Pons (tissue), 1 donor: Measurements from ENCODE around the gene LDLRAD3.

ENCODE experiments used
- DNase-seq: peaks from one replicate; pipeline ENCODE4 v3.0.0-alpha.2; 2016; ENCODE audit warnings: low spot score

LDLRAD3 gene

DNA sequence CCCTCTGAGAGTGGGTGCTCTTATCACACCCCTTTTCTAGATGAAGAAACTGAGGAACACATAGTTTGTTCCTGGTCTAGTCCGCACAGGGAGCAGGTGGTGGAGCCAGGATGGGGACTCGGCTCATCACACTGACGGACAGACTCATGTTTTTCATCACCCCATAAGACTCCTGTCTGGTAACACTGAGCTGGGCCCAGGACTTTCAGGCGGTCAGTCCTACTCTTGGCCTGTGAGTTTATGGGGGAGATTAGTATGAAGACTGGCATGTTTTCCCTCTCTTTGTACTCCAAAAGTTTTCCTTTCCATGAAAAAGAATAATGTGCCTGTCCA lies 160.8 kb downstream of the LDLRAD3 start:
- DNase-seq, result no peak

DNA sequence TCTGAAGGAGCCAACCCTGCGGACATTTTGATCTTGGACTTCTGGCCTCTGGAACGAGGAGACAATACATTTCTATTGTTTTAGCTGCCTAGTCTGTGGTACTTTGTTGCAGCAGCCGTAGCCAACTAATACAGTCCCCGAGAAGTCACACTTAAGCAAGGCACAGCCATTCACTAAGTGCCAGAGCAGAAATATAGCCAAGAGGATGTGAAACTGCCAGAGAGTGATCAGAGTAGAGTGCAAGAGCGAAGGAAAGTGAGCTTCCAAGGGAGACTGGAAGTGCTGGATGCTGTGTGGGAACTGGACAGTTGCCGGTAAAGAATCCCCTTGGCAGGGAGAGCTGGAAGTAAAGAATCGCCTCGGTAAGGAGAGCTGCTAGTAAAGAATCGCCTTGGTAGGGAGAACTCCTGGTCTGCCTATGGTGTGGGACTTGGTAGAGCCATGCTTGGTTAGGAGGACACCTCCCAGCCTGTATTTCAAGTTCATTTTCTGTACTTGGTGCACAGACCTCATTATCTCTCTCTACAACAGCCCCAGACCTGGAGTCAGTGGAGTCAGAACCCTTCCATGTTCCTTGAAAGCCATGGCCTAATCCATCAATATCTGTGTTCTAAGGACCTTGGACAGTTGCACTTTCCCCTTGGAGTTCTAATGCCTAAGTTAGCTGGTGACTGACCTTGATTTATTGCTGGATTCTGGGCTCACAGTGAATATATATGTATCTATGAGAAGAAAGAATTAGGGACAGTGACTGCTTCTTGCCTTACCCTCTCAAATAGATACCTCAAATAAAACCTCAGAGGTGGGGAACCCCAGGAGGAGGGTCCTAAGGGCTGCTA lies 162.1 kb downstream of the LDLRAD3 start:
- DNase-seq, result peak; percentile 56

DNA sequence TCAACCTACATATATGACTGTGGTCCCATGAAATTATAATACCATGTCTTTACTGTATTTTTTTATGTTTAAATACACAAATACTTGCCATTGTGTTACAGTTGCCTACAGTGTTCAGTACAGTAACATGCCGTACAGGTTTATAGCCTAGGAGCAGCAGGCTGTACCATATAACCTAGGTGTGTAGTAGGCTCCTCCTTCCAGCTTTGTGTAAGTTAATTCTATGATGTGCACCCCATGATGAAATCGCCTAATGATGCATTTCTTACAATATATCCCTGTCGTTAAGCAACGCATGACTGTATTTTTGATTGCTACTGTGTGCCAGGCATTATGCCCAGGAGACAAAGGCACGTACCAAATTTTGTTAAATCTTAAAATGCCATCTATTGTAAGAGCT lies 163.7 kb downstream of the LDLRAD3 start:
- no peak for DNase-seq

DNA sequence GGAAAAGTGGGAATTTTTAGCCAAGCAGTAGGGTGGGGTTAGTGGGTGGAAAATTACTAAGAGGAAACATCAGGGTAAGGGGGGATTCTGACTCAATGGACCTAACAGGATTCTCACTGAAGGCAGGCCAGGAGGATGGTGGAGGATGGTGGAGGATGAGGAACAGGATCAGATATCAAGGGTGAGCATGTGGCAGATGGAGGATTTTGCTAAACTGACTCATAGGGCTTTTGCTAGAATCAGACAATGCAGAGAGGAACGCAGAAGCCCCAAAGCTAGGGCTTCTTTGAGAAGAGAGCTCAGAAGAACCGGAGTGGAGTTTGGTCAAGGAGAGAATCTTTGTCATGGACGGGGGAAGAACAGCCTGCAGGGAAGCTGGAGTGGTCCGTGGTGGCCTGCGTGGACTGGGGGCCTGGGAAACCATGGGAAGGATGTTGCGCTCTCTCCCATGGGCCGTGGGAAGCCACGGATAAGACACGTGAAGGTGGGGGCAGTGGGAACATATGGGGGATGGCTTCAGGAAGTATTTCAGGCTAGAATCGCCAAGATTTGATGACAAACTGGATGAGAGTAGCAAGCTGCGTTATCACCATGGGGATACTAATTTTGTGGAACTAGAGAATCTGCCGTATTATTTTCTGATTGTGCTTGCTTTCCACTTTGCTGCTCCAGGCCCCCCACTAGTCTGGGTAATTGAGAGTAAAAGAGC lies 165.2 kb downstream of the LDLRAD3 start:
- DNase-seq, result no peak

DNA sequence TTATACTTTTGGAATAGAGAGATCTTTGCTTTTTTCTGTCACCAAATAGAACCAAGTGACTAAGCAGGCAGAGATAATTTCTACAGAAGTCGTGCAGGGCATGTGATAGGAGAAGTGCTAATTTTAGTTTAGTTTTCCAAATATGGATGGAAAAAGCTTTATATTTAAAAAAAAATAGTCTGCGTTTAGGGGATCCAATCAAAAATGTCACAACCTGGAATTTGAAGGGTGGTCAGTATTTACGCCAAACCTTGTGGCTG lies 165.7 kb downstream of the LDLRAD3 start:
- no peak for DNase-seq

DNA sequence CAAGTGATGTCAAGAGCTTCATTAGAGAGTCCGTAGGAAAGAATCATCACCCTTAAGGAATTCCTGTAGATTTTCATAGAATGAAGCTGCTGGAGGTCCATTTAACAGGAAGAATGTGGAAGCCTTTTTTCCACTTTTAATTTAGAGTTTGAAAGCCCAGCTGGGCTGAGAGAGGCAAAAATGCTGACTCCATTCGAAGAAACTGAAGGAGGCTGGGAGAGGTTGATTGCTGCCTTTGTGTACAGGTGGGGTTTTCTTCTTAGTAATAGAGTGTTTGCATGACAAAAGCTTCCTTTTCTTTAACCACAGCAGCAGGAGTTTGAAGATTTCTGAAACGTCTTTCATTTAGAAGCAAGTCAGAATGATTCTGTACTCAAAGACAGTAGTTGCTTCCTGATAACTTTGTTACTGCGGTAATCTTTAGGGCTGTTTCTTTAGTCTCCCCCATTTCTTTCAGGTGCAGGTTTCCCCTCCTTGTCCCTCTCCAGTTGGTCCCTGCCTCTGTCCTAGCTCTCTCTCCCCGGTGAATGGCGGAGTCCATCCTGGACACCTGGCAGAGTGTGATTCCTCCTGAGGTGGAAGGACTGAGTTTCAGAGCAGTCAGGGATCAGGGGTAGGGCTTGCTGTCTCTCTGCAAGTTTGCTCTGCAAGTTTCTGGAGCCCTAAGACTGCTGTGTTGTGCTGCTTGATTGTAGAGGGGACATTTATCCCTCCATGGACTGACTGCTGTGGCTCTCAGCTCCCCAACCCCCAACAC lies 166.2 kb downstream of the LDLRAD3 start:
- no peak for DNase-seq

DNA sequence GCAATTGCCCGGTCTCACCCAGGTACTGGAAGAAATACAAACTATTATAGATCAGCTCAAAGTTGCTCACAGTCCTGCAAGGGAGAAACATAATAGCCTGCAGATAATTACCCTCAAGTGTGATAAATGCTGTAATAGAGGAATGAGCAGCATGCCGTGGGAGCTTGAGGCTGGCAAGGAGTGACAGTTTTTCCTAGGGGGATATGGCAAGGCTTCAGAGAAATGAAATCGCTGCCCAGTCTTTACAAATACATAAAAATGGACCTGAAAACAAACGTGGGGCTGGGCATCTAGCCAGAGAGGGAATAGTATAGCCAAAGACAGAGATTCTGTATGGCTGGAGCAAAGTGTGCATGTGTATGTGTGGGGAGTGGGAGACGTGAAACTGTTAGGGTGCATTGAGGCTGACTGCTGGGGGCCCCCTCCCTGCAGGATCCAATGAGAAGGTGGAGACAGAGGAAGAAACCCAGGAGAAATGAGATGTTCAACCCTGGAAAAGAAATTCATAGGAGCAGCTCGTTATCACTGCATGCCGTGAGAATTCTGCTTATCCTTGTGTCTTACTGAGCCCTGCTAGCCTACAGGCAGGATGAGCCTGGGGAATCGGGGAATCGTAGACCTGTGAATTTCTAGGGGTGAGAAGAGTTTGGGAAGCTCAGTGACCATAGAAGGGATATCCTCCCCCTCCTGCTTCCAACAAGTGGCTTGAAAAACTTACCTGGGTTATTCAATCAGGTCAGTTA lies 167.0 kb downstream of the LDLRAD3 start:
- DNase-seq, result no peak

DNA sequence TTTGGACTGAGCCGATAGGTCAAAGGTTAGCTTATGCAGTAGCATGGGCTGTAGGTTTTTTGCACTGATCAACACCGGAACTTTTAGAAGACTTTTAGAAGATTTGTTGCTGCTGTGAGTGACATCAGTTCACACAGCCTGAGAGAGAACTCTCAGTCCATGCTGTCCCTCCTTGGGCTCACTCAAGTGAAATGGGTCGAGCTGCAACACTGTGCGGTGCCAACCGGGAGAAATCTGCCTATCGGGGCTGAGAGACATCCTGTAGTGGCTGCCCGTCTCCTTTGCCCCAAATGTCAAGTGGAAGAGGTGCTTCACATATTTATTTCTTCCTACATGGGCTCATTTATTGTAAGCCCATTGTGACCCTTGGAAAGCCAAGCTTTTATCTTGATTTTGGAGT lies 170.2 kb downstream of the LDLRAD3 start:
- DNase-seq, result no peak

DNA sequence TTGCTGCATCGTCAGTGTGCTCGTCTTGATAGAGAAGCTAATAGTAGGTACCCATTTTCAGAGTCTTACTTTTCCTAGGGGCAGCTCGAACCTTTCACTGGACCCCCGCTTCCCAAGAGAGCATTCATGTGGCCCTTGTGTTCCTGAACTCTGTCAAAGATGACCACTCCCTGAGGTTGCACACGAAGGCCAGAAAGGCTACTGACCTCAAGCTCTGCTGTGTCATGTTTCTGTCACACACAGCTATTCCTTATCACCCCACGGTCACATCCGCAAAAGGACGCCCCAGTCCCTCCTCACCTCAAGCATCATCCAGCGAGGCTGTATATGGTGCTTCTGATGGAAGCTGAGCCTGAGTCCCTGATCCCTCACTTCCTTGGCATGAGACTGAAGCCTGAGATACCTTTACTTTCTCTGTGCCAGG lies 171.5 kb downstream of the LDLRAD3 start:
- DNase-seq, result no peak

DNA sequence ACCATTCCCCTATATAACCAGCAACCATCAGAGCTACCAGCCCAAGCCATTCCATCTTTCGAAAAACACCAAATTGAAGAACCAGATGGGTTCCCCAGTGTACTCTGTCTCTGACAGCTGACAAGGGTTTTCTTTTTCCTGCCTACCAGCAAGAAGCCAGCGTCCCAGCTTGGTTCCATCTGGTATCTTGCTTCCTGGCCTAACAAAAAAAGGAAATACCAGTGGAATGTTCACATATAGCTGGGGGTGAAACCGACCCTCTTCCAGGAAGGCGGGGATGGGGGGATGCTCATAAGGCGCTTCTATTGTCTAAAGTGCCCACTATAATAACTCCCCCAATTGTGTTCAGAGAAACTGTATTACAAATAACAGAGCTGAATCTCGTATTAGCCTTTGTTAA lies 172.3 kb downstream of the LDLRAD3 start:
- no peak for DNase-seq

DNA sequence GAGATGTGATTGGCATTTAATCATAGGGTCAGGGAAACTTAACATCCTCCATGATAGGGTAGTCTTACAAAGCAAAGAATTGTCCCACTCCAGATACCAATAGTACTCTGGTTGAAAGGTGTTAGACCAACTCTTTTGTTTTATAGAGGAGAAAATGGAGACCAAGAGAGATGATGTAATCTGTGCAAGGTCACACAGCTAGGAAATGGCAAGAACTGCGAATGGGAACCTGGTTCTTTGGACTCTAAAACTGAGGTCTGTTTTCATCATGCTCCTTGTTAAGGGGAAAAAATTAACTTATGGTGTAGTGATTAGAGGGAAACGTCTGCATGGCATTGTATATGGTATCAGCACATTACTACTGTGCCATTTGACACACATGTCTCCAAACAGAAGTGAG lies 174.2 kb downstream of the LDLRAD3 start:
- DNase-seq, result no peak

DNA sequence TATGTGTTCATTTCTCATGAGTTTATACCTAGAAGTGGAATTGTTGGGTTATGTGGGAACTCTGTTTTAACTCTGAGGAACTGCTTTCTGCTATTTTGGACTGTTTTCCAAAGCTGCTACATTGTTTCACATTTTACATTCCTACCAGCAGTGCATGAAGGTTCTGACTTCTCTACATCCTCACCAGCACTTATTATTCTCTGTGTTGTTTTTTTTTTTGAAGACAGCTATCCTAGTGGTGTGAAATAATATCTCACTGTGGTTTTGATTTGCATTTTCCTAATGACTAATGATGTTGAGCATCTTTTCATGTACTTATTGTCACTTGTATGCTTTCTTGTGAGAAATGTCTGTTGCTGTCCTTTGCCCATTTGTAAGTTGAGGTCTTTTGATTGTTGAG lies 175.4 kb downstream of the LDLRAD3 start:
- DNase-seq, result no peak

DNA sequence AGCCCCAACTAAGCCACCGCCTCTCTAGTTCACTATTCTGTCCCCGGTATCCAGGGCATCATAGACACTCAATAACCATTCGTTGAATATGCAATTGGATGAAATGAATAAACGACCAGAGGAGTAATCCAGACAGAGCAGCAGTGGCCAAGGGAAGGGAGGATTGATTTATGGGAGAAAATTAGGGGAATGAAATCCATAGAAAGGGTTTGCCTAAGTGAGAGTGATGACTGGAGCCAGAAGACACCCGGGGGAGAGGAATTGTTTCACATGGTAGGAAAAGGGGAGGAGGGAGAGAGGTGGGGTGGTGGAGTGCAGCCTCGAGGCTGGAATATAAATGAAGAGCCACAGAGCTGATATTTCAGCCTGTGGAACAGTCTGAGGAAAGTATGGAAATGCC lies 177.2 kb downstream of the LDLRAD3 start:
- DNase-seq, result no peak

DNA sequence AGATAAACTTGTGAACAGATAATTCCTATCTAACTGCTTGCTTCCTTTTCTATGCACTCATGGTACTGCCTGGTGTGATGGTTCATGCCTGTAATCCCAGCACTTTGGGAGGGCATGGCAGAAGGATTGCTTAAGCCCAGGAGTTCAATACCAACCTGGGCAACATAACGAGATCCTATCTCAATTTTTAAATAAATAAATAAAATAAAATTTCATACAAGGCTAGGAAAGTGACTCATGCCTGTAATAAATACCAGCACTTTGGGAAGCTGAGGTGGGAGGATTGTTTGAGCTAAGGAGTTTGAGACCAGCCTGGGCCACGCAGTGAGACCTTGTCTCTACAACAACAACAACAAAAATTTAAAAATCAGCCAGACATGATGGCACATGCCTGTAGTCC lies 178.8 kb downstream of the LDLRAD3 start:
- DNase-seq, result no peak

DNA sequence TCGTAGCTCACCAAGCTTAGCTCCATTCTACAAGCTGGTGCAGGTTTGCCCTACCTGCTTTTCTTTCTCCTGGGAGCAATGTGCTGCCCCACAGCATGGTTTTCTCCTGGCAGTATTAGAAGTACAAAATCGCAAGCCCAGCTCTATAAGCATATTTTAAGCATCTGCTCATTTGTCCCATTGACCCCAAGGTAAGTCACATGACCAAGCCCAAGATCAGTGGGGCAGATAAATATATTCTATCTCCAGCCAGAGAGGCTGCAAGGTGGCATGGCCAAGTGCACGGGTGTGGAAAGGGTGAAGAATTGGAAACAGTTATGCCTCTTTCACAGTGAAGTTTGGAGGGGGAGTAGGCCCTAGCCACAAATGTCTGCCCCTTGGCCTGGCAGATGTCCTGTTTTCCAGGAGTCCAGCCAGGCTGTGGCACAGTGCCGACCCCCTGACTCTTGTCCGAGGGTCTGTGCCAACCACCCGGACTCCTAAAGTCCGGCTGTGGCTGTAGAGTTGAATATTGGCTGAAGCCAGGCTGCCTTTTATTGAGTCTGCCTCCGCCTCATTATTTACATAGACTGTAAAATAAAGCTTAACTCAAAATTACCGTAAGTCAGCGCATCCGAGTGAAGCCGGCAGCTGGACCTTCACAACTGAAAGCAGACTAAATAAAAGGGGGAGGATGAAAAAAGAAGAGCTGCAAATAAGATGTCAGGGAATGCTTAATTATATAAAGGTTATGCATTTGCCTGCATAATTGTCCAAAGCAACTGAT lies 179.7 kb downstream of the LDLRAD3 start:
- peak; percentile 44 for DNase-seq

DNA sequence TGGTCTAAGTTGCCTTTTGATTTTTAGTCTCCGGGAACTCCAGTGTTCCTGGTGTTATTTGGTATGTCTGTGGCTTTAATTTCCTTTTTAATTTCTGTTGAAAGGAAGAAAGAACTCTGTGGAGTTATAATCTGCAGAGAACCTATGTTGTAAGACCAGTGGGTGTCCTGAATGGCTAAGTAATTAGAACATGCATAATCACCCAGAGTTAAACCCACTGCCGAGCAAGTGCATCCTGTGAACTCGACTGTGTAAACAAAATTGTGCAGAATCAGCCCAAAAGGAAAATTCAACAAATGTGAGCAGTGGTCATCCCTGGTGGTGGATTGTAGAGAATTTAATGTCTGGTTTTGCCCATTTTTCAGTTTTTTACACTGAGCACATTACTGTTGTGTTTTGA lies 182.8 kb downstream of the LDLRAD3 start:
- no peak for DNase-seq

DNA sequence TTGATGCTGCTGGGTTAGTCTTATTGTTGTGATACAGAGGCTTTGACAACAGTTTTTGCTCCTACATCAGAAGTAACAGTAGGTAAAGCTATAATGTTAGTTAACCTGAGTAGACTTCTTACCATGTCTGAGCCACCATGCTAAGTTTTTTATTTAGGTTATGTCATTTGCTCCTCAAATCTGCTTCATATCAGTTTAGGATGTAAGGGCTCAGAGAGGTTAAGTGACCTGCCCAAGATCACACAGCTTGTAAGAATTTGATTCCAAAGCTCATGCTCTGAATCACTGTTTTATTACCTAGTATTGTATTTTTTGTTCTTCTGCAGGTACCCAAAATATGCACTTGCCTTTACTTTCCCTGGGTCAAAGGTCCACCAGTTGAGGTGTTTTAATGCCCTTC lies 183.7 kb downstream of the LDLRAD3 start:
- no peak for DNase-seq

DNA sequence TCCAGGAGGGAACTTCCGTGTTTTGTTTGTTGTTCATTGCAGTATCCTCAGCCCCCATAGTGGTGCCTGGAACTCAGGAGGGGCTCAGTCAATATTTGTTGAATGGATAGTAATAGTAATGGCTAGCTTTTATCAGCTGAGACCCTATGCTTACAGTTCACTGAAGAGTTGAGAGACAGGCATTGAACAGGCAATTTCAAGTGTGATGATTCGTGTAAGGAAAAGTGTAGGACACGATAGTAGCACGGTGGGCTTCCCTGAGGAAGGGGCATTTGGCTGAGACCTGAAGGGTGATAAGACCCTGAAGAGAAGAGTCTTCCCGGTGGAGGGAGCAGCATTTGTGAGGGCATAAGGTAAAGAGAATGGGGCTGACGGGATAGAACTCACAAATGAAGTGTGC lies 186.1 kb downstream of the LDLRAD3 start:
- no peak for DNase-seq

DNA sequence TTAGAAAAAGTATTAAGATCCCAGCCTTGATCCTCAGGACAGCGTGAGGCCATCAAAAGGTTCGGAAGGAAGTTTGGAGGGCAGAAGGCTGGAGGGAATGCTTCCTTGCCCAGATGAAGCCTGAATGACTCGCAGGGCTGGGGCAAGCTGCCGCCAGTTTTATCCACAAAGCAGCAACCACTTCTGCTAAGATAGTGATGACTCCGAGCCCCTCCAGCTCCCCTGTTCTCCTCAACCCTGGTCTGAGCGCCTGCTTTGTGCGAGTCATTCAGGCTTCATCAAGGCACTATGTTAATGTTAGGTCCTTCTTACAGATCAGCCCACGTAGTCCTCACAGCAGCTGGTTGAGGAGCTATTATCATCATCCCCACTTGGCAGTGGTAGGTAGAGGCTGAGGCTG lies 186.5 kb downstream of the LDLRAD3 start:
- DNase-seq, result no peak

DNA sequence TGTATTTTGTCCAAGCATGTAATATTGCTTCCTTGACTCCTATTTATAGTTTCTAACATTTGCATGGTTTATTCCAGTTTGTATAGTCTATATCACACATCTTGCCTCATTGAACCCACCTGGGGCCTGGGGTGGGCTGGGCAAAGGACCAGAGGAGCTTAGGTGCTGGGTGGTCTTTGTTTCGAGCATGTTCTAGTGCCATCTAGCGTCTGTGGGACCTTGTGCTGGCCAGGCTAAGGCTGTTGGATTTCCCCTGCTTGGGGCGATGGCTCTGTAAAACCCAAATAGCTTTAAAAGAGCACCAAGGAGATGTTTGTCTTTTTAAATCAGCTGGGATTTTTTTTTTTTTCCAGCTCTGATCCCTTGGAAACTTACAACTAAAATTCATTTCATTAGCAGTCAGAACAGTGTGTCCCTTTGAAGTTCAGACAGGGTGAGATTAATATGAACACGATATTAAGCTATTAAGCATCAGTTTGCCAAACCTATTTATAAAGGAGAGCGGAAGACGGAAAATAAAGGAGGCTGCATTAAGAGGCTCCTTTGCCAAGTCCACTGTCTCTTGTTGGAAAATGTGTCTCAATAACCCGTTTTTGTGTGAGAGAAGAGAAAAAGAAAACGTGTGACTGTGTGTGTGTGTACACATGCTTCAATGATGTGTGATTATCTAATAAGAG lies 188.0 kb downstream of the LDLRAD3 start:
- peak; percentile 80 for DNase-seq

DNA sequence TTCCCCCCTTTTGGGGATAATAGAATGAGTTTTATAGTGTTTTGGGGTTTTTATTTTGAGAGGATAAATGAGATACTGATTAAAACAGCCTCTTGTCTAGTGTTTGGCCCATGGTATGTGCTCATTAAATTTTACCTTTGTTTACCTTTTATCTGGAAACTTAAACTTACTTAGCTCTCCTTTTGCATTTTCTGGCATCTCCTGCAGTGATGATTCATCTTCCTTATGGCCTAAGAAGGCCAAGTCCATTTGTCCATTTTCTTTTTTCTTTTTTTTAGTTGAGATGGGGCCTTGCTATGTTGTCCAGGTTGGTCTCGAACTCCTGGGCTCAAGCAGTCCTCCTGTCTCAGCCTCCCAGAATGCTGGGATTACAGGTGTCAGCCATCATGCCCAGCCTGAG lies 189.1 kb downstream of the LDLRAD3 start:
- DNase-seq, result no peak
